Activated CD4-positive, alpha-beta T cell treated with anti-CD3 and anti-CD28 coated beads, Interleukin-2, Interleukin-4, amounts not matched to agents 100 ng/mL and 50 ng/mL, durations not matched to agents 16 hours and 8 hours (primary cell): ENCODE measurements around the gene LIPG.
"Not testable (repeated sequence)": the region's sequence is repeated elsewhere in the genome, so short reads cannot be mapped to it uniquely, and the experiment has no call there.

Experiments
- DNase-seq: peaks from one replicate; pipeline ENCODE4 v3.0.0-alpha.2; 2020; ENCODE audit warnings: low spot score

Gene LIPG

GRCh38 chr18:49573835-49574234, 12.0 kb downstream of the LIPG start:
- DNase-seq, result no peak

GRCh38 chr18:49579041-49579440, 17.2 kb downstream of the LIPG start:
- DNase-seq, result not testable (repeated sequence)

GRCh38 chr18:49579583-49579982, 17.7 kb downstream of the LIPG start:
- DNase-seq, result not testable (repeated sequence)

GRCh38 chr18:49580279-49580678, 18.4 kb downstream of the LIPG start:
- DNase-seq, result no peak

- no peak for DNase-seq
These were observed 19.5 kb downstream of the LIPG start for GRCh38 chr18:49581371-49581770.

- DNase-seq, result no peak
These were observed 20.7 kb downstream of the LIPG start for GRCh38 chr18:49582579-49582978.

GRCh38 chr18:49584394-49584793, 22.5 kb downstream of the LIPG start:
- DNase-seq, result no peak

- DNase-seq, result not testable (repeated sequence)
These were observed 23.1 kb downstream of the LIPG start for GRCh38 chr18:49584951-49585350.

GRCh38 chr18:49585781-49586663, 24.2 kb downstream of the LIPG start:
- DNase-seq, result no peak

- DNase-seq, result no peak
These were observed 26.3 kb downstream of the LIPG start for GRCh38 chr18:49588171-49588570.

- DNase-seq, result no peak
These were observed 27.1 kb downstream of the LIPG start for GRCh38 chr18:49588971-49589370.

- DNase-seq, result no peak
These were observed 28.8 kb downstream of the LIPG start for GRCh38 chr18:49590608-49591007.

GRCh38 chr18:49591271-49591670, 29.4 kb downstream of the LIPG start:
- DNase-seq, result no peak

GRCh38 chr18:49591775-49592174, 29.9 kb downstream of the LIPG start:
- no peak for DNase-seq

- DNase-seq, result no peak
These were observed 34.8 kb downstream of the LIPG start for GRCh38 chr18:49596687-49597086.

GRCh38 chr18:49597157-49597931, 35.5 kb downstream of the LIPG start:
- DNase-seq, result no peak

GRCh38 chr18:49601211-49601610, 39.4 kb downstream of the LIPG start:
- no peak for DNase-seq

- no peak for DNase-seq
These were observed 46.8 kb downstream of the LIPG start for GRCh38 chr18:49608366-49609255.

GRCh38 chr18:49609256-49610021, 47.6 kb downstream of the LIPG start:
- no peak for DNase-seq

- DNase-seq, result no peak
These were observed 48.2 kb downstream of the LIPG start for GRCh38 chr18:49610022-49610445.

GRCh38 chr18:49611316-49611715, 49.5 kb downstream of the LIPG start:
- DNase-seq, result no peak
